WTC11 (cell line): Measurements from ENCODE around the gene LAMA2.

Source experiments
- CREM ChIP-seq: sonication (generic); formaldehyde crosslinking; IDR thresholded peaks from 2 replicates; pipeline ENCODE4 v1.8.1; 2022; ENCODE audit warnings: mild to moderate bottlenecking, missing genetic modification reagents, moderate library complexity
- E2F1 ChIP-seq: sonication (generic); formaldehyde crosslinking; IDR thresholded peaks from 2 replicates; pipeline ENCODE4 v1.8.0; 2022; ENCODE audit warnings: mild to moderate bottlenecking, missing genetic modification reagents
- HMGXB4 ChIP-seq: sonication (generic); formaldehyde crosslinking; IDR thresholded peaks from 2 replicates; pipeline ENCODE4 v1.8.1; 2023; ENCODE audit warnings: mild to moderate bottlenecking, moderate library complexity, missing genetic modification reagents
- MXD4 ChIP-seq: fragments of 250-450 bp; sonication (Bioruptor Pico); IDR thresholded peaks from 2 replicates; pipeline ENCODE4 v1.8.0; 2021; ENCODE audit warnings: mild to moderate bottlenecking, moderate library complexity, borderline replicate concordance
- SMAD3 ChIP-seq: sonication (generic); formaldehyde crosslinking; IDR thresholded peaks from 2 replicates; pipeline ENCODE4 v1.8.0; 2022; ENCODE audit warnings: missing genetic modification reagents, mild to moderate bottlenecking, borderline replicate concordance
- USF2 ChIP-seq: sonication (generic); formaldehyde crosslinking; IDR thresholded peaks from 2 replicates; pipeline ENCODE4 v1.8.1; 2023; ENCODE audit warnings: mild to moderate bottlenecking, missing genetic modification reagents, moderate library complexity

GRCh38 chr6:129124347-129124746 lies 241.4 kb downstream of the LAMA2 start:
- no peak for TF ChIP-seq CREM (CRISPR knock-in tag)
- no peak for TF ChIP-seq SMAD3 (CRISPR knock-in tag)
- no peak for TF ChIP-seq E2F1 (CRISPR knock-in tag)
- TF ChIP-seq MXD4 (CRISPR knock-in tag) = no peak
- no peak for TF ChIP-seq USF2 (CRISPR knock-in tag)
- TF ChIP-seq HMGXB4 (CRISPR knock-in tag) = no peak
